RWPE2 (cell line): Measurements from ENCODE around the gene CPEB4.

Experiments used
- ATAC-seq: fragments of 200-7000 bp; cut with Tn5 transposase; 3 replicates; pipeline ENCODE4 v1.9.1; 2021; ENCODE audit warnings: low read depth
- DNase-seq: peaks from one replicate; pipeline ENCODE4 v3.0.0-alpha.2; 2020; ENCODE audit warnings: low spot score
- H3K27ac ChIP-seq: fragments of 450-650 bp; 2 replicates; pipeline ENCODE4 v1.5.1; 2017; ENCODE audit warnings: mild to moderate bottlenecking; ENCODE audit not compliant: poor library complexity, severe bottlenecking
- H3K27me3 ChIP-seq: fragments of 250-450 bp; sonication (Bioruptor Pico); 2 replicates; pipeline ENCODE4 v1.5.1; 2021; ENCODE audit warnings: mild to moderate bottlenecking, moderate library complexity; ENCODE audit not compliant: insufficient read depth, poor library complexity, severe bottlenecking
- H3K36me3 ChIP-seq: fragments of 250-450 bp; sonication (Bioruptor Pico); 2 replicates; pipeline ENCODE4 v1.5.1; 2020; ENCODE audit warnings: low read depth, mild to moderate bottlenecking, moderate library complexity
- H3K4me1 ChIP-seq: fragments of 250-450 bp; sonication (Bioruptor Pico); 2 replicates; pipeline ENCODE4 v1.5.1; 2021; ENCODE audit warnings: mild to moderate bottlenecking, moderate library complexity; ENCODE audit not compliant: insufficient read depth, poor library complexity, severe bottlenecking
- H3K4me3 ChIP-seq: fragments of 250-450 bp; sonication (Bioruptor Pico); 2 replicates; pipeline ENCODE4 v1.5.1; 2021; ENCODE audit warnings: mild to moderate bottlenecking, moderate library complexity; ENCODE audit not compliant: severe bottlenecking
- H3K9me3 ChIP-seq: fragments of 250-450 bp; sonication (Bioruptor Pico); 2 replicates; pipeline ENCODE4 v1.5.1; 2021; ENCODE audit warnings: mild to moderate bottlenecking, moderate library complexity; ENCODE audit not compliant: severe bottlenecking
- TF ChIP-seq, protein P1 (sequence below): fragments of 450-650 bp; IDR thresholded peaks from one replicate; pipeline ENCODE4 v1.5.1; 2017; ENCODE audit warnings: mild to moderate bottlenecking, moderate library complexity; ENCODE audit not compliant: poor library complexity, severe bottlenecking

Gene CPEB4

GRCh38 chr5:173850659-173851058, 37.5 kb upstream of the CPEB4 start:
- H3K27me3 ChIP-seq, result no peaks in the 10 kb centered on the region
- ATAC-seq, result no peak
- H3K9me3 ChIP-seq, result peaks cover 6% of the 10 kb centered on the region
- DNase-seq, result no peak
- H3K27ac ChIP-seq, result no peak overlapping the region
- H3K4me3 ChIP-seq, result no peak overlapping the region
- no peaks in the 10 kb centered on the region for H3K4me1 ChIP-seq
- TF ChIP-seq, protein P1, sequence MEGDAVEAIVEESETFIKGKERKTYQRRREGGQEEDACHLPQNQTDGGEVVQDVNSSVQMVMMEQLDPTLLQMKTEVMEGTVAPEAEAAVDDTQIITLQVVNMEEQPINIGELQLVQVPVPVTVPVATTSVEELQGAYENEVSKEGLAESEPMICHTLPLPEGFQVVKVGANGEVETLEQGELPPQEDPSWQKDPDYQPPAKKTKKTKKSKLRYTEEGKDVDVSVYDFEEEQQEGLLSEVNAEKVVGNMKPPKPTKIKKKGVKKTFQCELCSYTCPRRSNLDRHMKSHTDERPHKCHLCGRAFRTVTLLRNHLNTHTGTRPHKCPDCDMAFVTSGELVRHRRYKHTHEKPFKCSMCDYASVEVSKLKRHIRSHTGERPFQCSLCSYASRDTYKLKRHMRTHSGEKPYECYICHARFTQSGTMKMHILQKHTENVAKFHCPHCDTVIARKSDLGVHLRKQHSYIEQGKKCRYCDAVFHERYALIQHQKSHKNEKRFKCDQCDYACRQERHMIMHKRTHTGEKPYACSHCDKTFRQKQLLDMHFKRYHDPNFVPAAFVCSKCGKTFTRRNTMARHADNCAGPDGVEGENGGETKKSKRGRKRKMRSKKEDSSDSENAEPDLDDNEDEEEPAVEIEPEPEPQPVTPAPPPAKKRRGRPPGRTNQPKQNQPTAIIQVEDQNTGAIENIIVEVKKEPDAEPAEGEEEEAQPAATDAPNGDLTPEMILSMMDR, result no peak
- no peaks in the 10 kb centered on the region for H3K36me3 ChIP-seq

DNA sequence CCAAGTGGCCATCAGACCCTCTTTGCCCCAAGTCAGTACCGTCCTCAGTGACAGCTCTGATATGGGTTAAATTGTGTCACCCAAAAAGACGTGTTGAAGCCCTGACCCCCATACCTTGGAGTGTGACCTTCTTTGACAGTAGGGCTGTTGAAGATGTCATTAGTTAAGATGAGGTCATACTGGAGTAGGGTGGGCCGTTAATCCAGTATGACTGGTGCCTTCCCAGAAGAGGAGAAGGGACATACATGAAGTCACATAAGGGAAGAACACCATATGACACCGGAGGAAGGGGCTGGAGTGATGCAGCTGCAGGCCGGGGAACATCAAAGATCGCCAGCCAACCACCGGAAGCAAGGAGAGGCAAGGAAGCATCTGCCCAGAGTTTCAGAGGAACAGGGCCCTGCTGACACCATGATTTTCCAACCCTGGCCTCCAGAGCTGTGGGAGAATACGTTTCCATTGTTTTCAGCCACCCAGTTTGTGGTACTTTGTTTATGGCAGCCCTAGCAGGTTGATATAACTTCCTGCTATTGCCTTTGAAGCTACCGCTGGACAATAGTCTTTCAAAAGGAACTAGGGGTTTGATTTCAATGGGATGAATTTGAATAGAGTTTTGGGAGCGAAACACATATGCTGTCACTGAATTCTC, 36.4 kb upstream of the CPEB4 start:
- Histone ChIP-seq H3K27ac (no peak overlapping the region), H3K4me3 (no peak overlapping the region), H3K27me3 (no peaks in the 10 kb centered on the region), H3K36me3 (no peaks in the 10 kb centered on the region), H3K9me3 (peaks cover 6% of the 10 kb centered on the region), H3K4me1 (no peaks in the 10 kb centered on the region)
- DNase-seq (no peak), ATAC-seq (no peak)
- TF ChIP-seq, protein P1, result no peak

- no peak for ATAC-seq
- H3K9me3 ChIP-seq, result peaks cover 6% of the 10 kb centered on the region
- H3K4me3 ChIP-seq, result no peak overlapping the region
- H3K4me1 ChIP-seq, result no peaks in the 10 kb centered on the region
- H3K36me3 ChIP-seq, result no peaks in the 10 kb centered on the region
- DNase-seq, result no peak
- no peaks in the 10 kb centered on the region for H3K27me3 ChIP-seq
- TF ChIP-seq, protein P1, result no peak
- no peak overlapping the region for H3K27ac ChIP-seq
Observed at GRCh38 chr5:173852790-173853359, 35.3 kb upstream of the CPEB4 start.

DNA sequence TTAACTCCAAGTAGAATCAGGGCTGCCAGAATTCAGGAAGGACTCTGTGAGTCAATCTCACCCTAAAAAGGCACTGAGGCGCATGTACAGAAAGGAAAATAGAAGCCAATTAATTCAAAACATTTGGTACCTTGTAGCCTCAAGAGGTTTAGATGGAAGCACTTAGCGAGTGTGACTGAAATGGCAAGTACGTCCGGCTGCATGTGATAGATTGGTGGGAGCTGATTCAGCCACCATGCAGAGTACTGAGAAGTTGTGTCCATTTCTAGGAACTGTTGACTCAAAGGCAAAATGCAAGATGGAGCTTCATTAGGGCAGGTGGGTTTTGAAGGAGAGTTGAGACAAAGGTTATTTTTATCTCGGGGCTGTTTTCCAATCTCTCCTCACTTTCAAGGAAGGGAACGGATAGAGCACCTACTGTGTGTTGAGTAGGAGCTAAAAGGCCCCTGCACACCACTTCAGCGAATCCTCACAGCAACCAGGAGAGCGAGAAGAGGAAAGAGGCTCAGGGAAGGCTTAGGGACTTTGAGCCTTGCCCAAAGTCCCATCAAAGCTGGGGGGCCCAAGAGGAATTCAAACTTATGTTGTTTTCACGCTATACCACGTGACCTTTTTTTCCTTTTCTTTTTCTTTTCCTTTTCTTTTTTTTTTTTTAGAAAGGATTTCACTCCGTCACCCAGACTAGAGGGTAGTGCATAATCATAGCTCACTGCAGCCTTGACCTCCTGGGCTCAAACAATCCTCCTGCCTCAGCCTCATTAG, 34.6 kb upstream of the CPEB4 start:
- ATAC-seq, result no peak
- no peak overlapping the region for H3K27ac ChIP-seq
- H3K4me3 ChIP-seq, result no peak overlapping the region
- DNase-seq, result no peak
- no peaks in the 10 kb centered on the region for H3K4me1 ChIP-seq
- H3K9me3 ChIP-seq, result peaks cover 6% of the 10 kb centered on the region
- H3K27me3 ChIP-seq, result no peaks in the 10 kb centered on the region
- TF ChIP-seq, protein P1, result no peak
- no peaks in the 10 kb centered on the region for H3K36me3 ChIP-seq
